ENCODE data around the gene BTBD7. TPM values are rescaled to one million over a fixed set of nuclear protein-coding genes. Genes with fewer than 3 reads are reported as not detected.

BTBD7 gene
- total and polyA plus RNA-seq, 7 experiments from 2014 or later: 7.5 to 31.7 (median 25.6) TPM

- ATAC-seq (no peak), DNase-seq (no peak)
- ChIA-PET CTCF (no interaction called here), POLR2A (no interaction called here)
- Mint-ChIP-seq H3K4me1 (peaks cover 27 to 79% (median 57%) of the 10 kb centered on the region in 7 donors), H3K36me3 (peaks cover 5 to 30% (median 29%) of the 10 kb centered on the region in 5 donors), H3K9me3 (no peaks in the 10 kb centered on the region), H3K27me3 (no peaks in the 10 kb centered on the region), H3K27ac (peak overlapping the region in 2 of 9 donors; percentile 21 to 71), H3K4me3 (peak overlapping the region in 3 of 10 donors; percentile 1 to 17 (median 12))
- Histone ChIP-seq H3K4me1 (ENCODE audit: control insufficient read depth in 2 of 2, insufficient read depth in 2 of 2, low read length in 2 of 2) (peaks cover 8 to 13% of the 10 kb centered on the region in 2 donors), H3K27ac (ENCODE audit: low read depth, low read length) (no peak overlapping the region), H3K27me3 (ENCODE audit: control insufficient read depth in 2 of 2, insufficient read depth in 2 of 2, low read length in 2 of 2) (no peaks in the 10 kb centered on the region), H3K9me3 (ENCODE audit: control insufficient read depth in 2 of 3, low read length in 3 of 3) (no peaks in the 10 kb centered on the region), H3K4me3 (ENCODE audit: low read length) (no peak overlapping the region), H3K36me3 (ENCODE audit: control insufficient read depth in 2 of 3, insufficient read depth in 3 of 3, low read length in 3 of 3) (peaks cover 0 to 6% (median 0%) of the 10 kb centered on the region in 3 experiments)
- intact Hi-C loops (cut with micrococcal nuclease): no loop called here
These were observed 12.3 kb downstream of the BTBD7 start for GRCh38 chr14:93320489-93320888.

- H3K4me1 Mint-ChIP-seq: peaks cover 27 to 73% (median 57%) of the 10 kb centered on the region in 7 donors
- intact Hi-C loops (cut with micrococcal nuclease): no loop called here
These were observed 12.9 kb downstream of the BTBD7 start for GRCh38 chr14:93319958-93320357.

GRCh38 chr14:93319494-93319893 is 13.3 kb downstream of the BTBD7 start:
- no peaks in the 10 kb centered on the region for H3K9me3 Mint-ChIP-seq
- Histone ChIP-seq H3K4me3 (ENCODE audit: low read length) (no peak overlapping the region), H3K36me3 (ENCODE audit: control insufficient read depth in 2 of 3, insufficient read depth in 3 of 3, low read length in 3 of 3) (peaks cover 0 to 2% (median 0%) of the 10 kb centered on the region in 3 experiments), H3K9me3 (ENCODE audit: control insufficient read depth in 2 of 3, low read length in 3 of 3) (no peaks in the 10 kb centered on the region), H3K27me3 (ENCODE audit: control insufficient read depth in 2 of 2, insufficient read depth in 2 of 2, low read length in 2 of 2) (no peaks in the 10 kb centered on the region), H3K4me1 (ENCODE audit: control insufficient read depth in 2 of 2, insufficient read depth in 2 of 2, low read length in 2 of 2) (peaks cover 8 to 13% of the 10 kb centered on the region in 2 donors), H3K27ac (ENCODE audit: low read depth, low read length) (no peak overlapping the region)
- peak overlapping the region in 1 of 10 donors; percentile 17 for H3K4me3 Mint-ChIP-seq
- DNase-seq (no peak), ATAC-seq (no peak)
- intact Hi-C loops (cut with micrococcal nuclease): no loop called here
- H3K36me3 Mint-ChIP-seq: peaks cover under 1 to 27% (median 21%) of the 10 kb centered on the region in 5 donors
- H3K27ac Mint-ChIP-seq: peak overlapping the region in 2 of 9 donors; percentile 21 to 50
- no peaks in the 10 kb centered on the region for H3K27me3 Mint-ChIP-seq
- H3K4me1 Mint-ChIP-seq: peaks cover 25 to 69% (median 52%) of the 10 kb centered on the region in 7 donors
- CTCF ChIA-PET: no interaction called here
- POLR2A ChIA-PET: no interaction called here

More at GRCh38 chr14:93319958-93320357, 12.9 kb downstream of the BTBD7 start:
- Histone ChIP-seq H3K27me3 (ENCODE audit: control insufficient read depth in 2 of 2, insufficient read depth in 2 of 2, low read length in 2 of 2) (no peaks in the 10 kb centered on the region), H3K4me1 (ENCODE audit: control insufficient read depth in 2 of 2, insufficient read depth in 2 of 2, low read length in 2 of 2) (peaks cover 8 to 13% of the 10 kb centered on the region in 2 donors), H3K27ac (ENCODE audit: low read depth, low read length) (no peak overlapping the region), H3K9me3 (ENCODE audit: control insufficient read depth in 2 of 3, low read length in 3 of 3) (no peaks in the 10 kb centered on the region), H3K36me3 (ENCODE audit: control insufficient read depth in 2 of 3, insufficient read depth in 3 of 3, low read length in 3 of 3) (peaks cover 0 to 6% (median 0%) of the 10 kb centered on the region in 3 experiments), H3K4me3 (ENCODE audit: low read length) (no peak overlapping the region)
- Mint-ChIP-seq H3K27ac (peak overlapping the region in 4 of 9 donors; percentile 4 to 71 (median 32)), H3K9me3 (no peaks in the 10 kb centered on the region), H3K27me3 (no peaks in the 10 kb centered on the region), H3K36me3 (peaks cover 5 to 31% (median 26%) of the 10 kb centered on the region in 5 donors), H3K4me3 (peak overlapping the region in 3 of 10 donors; percentile 1 to 17 (median 12))
- DNase-seq (no peak), ATAC-seq (no peak)
- ChIA-PET CTCF (no interaction called here), POLR2A (no interaction called here)

- no peak overlapping the region for H3K27ac Mint-ChIP-seq
- ChIA-PET POLR2A (no interaction called here), CTCF (no interaction called here)
- Histone ChIP-seq H3K9me3 (ENCODE audit: control insufficient read depth in 2 of 3, low read length in 3 of 3) (no peaks in the 10 kb centered on the region), H3K27ac (ENCODE audit: low read depth, low read length) (no peak overlapping the region), H3K27me3 (ENCODE audit: control insufficient read depth in 2 of 2, insufficient read depth in 2 of 2, low read length in 2 of 2) (no peaks in the 10 kb centered on the region), H3K4me3 (ENCODE audit: low read length) (no peak overlapping the region), H3K36me3 (ENCODE audit: control insufficient read depth in 2 of 3, insufficient read depth in 3 of 3, low read length in 3 of 3) (no peaks in the 10 kb centered on the region), H3K4me1 (ENCODE audit: control insufficient read depth in 2 of 2, insufficient read depth in 2 of 2, low read length in 2 of 2) (peaks cover 8 to 13% of the 10 kb centered on the region in 2 donors)
- H3K4me3 Mint-ChIP-seq: no peak overlapping the region
- intact Hi-C loops (cut with micrococcal nuclease): no loop called here
- peaks cover 24 to 66% (median 49%) of the 10 kb centered on the region in 7 donors for H3K4me1 Mint-ChIP-seq
- no peak for DNase-seq
- peaks cover 0 to 26% (median 18%) of the 10 kb centered on the region in 5 donors for H3K36me3 Mint-ChIP-seq
- H3K9me3 Mint-ChIP-seq: no peaks in the 10 kb centered on the region
- no peak for ATAC-seq
- no peaks in the 10 kb centered on the region for H3K27me3 Mint-ChIP-seq
These were observed 13.9 kb downstream of the BTBD7 start for GRCh38 chr14:93318927-93319326.

- Mint-ChIP-seq H3K4me3 (no peak overlapping the region), H3K4me1 (peaks cover 21 to 66% (median 42%) of the 10 kb centered on the region in 7 donors), H3K27me3 (no peaks in the 10 kb centered on the region), H3K9me3 (no peaks in the 10 kb centered on the region), H3K36me3 (peaks cover 0 to 26% (median 10%) of the 10 kb centered on the region in 5 donors), H3K27ac (no peak overlapping the region)
- no peak for DNase-seq
- H3K4me3 ChIP-seq (ENCODE audit: low read length): no peak overlapping the region
- no peaks in the 10 kb centered on the region for H3K27me3 ChIP-seq (ENCODE audit: control insufficient read depth in 2 of 2, insufficient read depth in 2 of 2, low read length in 2 of 2)
- ChIA-PET POLR2A (no interaction called here), CTCF (no interaction called here)
- no peaks in the 10 kb centered on the region for H3K36me3 ChIP-seq (ENCODE audit: control insufficient read depth in 2 of 3, insufficient read depth in 3 of 3, low read length in 3 of 3)
- intact Hi-C loops (cut with micrococcal nuclease): no loop called here
- H3K27ac ChIP-seq (ENCODE audit: low read depth, low read length): no peak overlapping the region
- ATAC-seq: peak; percentile 65
- no peaks in the 10 kb centered on the region for H3K9me3 ChIP-seq (ENCODE audit: control insufficient read depth in 2 of 3, low read length in 3 of 3)
- H3K4me1 ChIP-seq (ENCODE audit: control insufficient read depth in 2 of 2, insufficient read depth in 2 of 2, low read length in 2 of 2): peaks cover 8 to 13% of the 10 kb centered on the region in 2 donors
These were observed 14.7 kb downstream of the BTBD7 start for GRCh38 chr14:93317875-93318807.

- H3K27ac ChIP-seq (ENCODE audit: low read depth, low read length): no peak overlapping the region
These were observed 15.5 kb downstream of the BTBD7 start for GRCh38 chr14:93317210-93317874.

More at GRCh38 chr14:93317210-93317874, 15.5 kb downstream of the BTBD7 start:
- Mint-ChIP-seq H3K4me1 (peaks cover 21 to 68% (median 47%) of the 10 kb centered on the region in 7 donors), H3K27ac (no peak overlapping the region), H3K9me3 (no peaks in the 10 kb centered on the region), H3K4me3 (no peak overlapping the region), H3K27me3 (no peaks in the 10 kb centered on the region), H3K36me3 (peaks cover 0 to 24% (median 9%) of the 10 kb centered on the region in 5 donors)
- intact Hi-C loops (cut with micrococcal nuclease): no loop called here
- ATAC-seq: no peak
- Histone ChIP-seq H3K4me1 (ENCODE audit: control insufficient read depth in 2 of 2, insufficient read depth in 2 of 2, low read length in 2 of 2) (peaks cover 8 to 9% of the 10 kb centered on the region in 2 donors), H3K36me3 (ENCODE audit: control insufficient read depth in 2 of 3, insufficient read depth in 3 of 3, low read length in 3 of 3) (no peaks in the 10 kb centered on the region), H3K4me3 (ENCODE audit: low read length) (no peak overlapping the region), H3K9me3 (ENCODE audit: control insufficient read depth in 2 of 3, low read length in 3 of 3) (no peaks in the 10 kb centered on the region), H3K27me3 (ENCODE audit: control insufficient read depth in 2 of 2, insufficient read depth in 2 of 2, low read length in 2 of 2) (no peaks in the 10 kb centered on the region)
- POLR2A ChIA-PET: interaction anchor here (0.6 kb wide), 2 partner anchors 20 to 86 kb away, joined by 3 to 4 read pairs; no protein-coding TSS in a partner anchor
- no peak for DNase-seq
- CTCF ChIA-PET: no interaction called here
